PC-9 (cell line): Measurements from ENCODE around the gene NELL1. TPM values are rescaled to one million over a fixed set of nuclear protein-coding genes. Genes with fewer than 3 reads are reported as not detected.

ENCODE experiments used
- BruUV-seq: library from RNA; stranded (reverse); fragments of 400-500 nt; replicated peaks from 2 replicates; lab custom pipeline; 2021; lab: Mats Ljungman, UMichigan
- CTCF ChIA-PET: fragments of 300-600 bp; sonication (Branson Sonifier 250); formaldehyde crosslinking; loops from one replicate; lab custom pipeline; 2022; ENCODE audit warnings: antibody characterized with exemption; lab: Charles Lee
- POLR2A ChIA-PET: fragments of 300-600 bp; sonication (Branson Sonifier 250); formaldehyde crosslinking; loops from one replicate; lab custom pipeline; 2022; ENCODE audit warnings: antibody characterized with exemption; ENCODE audit not compliant: unreplicated experiment; lab: Charles Lee
- DNase-seq, 2 experiments: peaks; one replicate each; pipeline versions ENCODE4 v3.0.0 to v3.0.0-alpha.2; 2015 to 2022; ENCODE audit warnings: mixed read lengths in 1 of 2
- H2AFZ ChIP-seq: fragments of 200-600 bp; sonication (generic); 2 replicates; pipeline ENCODE4 v1.8.1; 2017; ENCODE audit warnings: antibody characterized with exemption
- H3F3A ChIP-seq: fragments of 200-600 bp; sonication (generic); 2 replicates; pipeline ENCODE4 v1.8.1; 2017; ENCODE audit warnings: antibody characterized with exemption, mild to moderate bottlenecking, low read depth; ENCODE audit not compliant: insufficient read depth
- H3K27ac ChIP-seq: fragments of 200-600 bp; sonication (generic); 2 replicates; pipeline ENCODE4 v1.6.1; 2016; ENCODE audit warnings: mixed run types
- H3K27me3 ChIP-seq: fragments of 200-600 bp; sonication (generic); 2 replicates; pipeline ENCODE4 v1.6.1; 2016; ENCODE audit warnings: low read depth, mixed run types; ENCODE audit not compliant: insufficient read depth
- H3K36me3 ChIP-seq: fragments of 200-600 bp; sonication (generic); 2 replicates; pipeline ENCODE4 v1.6.1; 2016; ENCODE audit warnings: low read depth, mixed run types
- H3K4me1 ChIP-seq: fragments of 200-600 bp; sonication (generic); replicated peaks from 2 replicates; pipeline ENCODE4 v1.6.1; 2016; ENCODE audit warnings: mixed run types; ENCODE audit not compliant: insufficient read depth
- H3K4me2 ChIP-seq: fragments of 200-600 bp; sonication (generic); 2 replicates; pipeline ENCODE4 v1.6.1; 2017; ENCODE audit warnings: mixed run types
- H3K4me3 ChIP-seq: fragments of 200-600 bp; sonication (generic); 2 replicates; pipeline ENCODE4 v1.6.1; 2016; ENCODE audit warnings: mixed run types
- H3K79me2 ChIP-seq: fragments of 200-600 bp; sonication (generic); 2 replicates; pipeline ENCODE4 v1.6.1; 2017; ENCODE audit warnings: low read depth, mixed run types
- H3K9me2 ChIP-seq: fragments of 200-600 bp; sonication (generic); 2 replicates; pipeline ENCODE4 v1.8.1; 2017; ENCODE audit warnings: mild to moderate bottlenecking; ENCODE audit not compliant: insufficient read depth
- H3K9me3 ChIP-seq: fragments of 200-600 bp; sonication (generic); 2 replicates; pipeline ENCODE4 v1.8.1; 2016; ENCODE audit warnings: low read depth; ENCODE audit not compliant: insufficient read depth
- H4K20me1 ChIP-seq: fragments of 200-600 bp; sonication (generic); 2 replicates; pipeline ENCODE4 v1.8.1; 2017; ENCODE audit not compliant: insufficient read depth
- CTCF ChIP-seq: fragments of 200-600 bp; sonication (generic); conservative IDR thresholded peaks from 2 replicates; pipeline ENCODE4 v1.6.1; 2017; ENCODE audit warnings: mixed run types, antibody characterized with exemption, mild to moderate bottlenecking, moderate library complexity
- EZH2 ChIP-seq: fragments of 200-600 bp; sonication (generic); IDR thresholded peaks from 2 replicates; pipeline ENCODE4 v1.8.0; 2017; ENCODE audit warnings: antibody characterized with exemption, low read depth
- intact Hi-C: fragments of 100-400 bp; cut with micrococcal nuclease; formaldehyde crosslinking; loops from one replicate; pipeline ENCODE4 v1.10.0; 2022; ENCODE audit not compliant: unreplicated experiment
- total RNA-seq: library from RNA; stranded (reverse); gene quantifications from 2 replicates; pipeline ENCODE4 v1.2.3, GENCODE V29; 2021

NELL1 gene
- total RNA-seq, 1 experiment from 2014 or later, result not detected

DNA sequence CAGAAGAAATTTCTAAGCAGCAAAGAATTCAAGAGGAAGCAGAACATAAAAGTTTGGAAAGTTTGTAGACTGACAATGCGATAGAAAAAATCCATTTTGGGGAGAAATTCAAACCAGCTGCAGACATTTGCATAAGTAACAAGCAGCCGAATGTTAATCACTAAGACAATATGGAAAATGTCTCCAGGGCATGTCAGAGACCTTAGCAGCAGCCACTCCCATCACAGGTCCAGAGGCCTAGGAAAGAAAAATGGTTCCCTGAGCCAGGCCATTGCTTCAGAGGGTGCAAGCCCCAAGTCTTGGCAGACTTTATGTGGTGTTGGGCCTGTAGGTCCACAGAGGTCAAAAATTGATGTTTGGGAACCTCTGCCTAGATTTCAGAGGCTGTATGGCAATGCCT is 155.4 kb downstream of the NELL1 start:
- H3K9me3 ChIP-seq, result no peaks in the 10 kb centered on the region
- no peaks in the 10 kb centered on the region for H3K4me1 ChIP-seq
- H4K20me1 ChIP-seq, result no peaks in the 10 kb centered on the region
- H3F3A ChIP-seq, result no peaks in the 10 kb centered on the region
- H3K27ac ChIP-seq, result no peak overlapping the region
- BruUV-seq, result no TSS peak
- POLR2A ChIA-PET, result no interaction called here
- H3K9me2 ChIP-seq, result no peaks in the 10 kb centered on the region
- H3K36me3 ChIP-seq, result no peaks in the 10 kb centered on the region
- no peak overlapping the region for H3K4me2 ChIP-seq
- TF ChIP-seq CTCF (no peak), EZH2 (no peak)
- no peaks in the 10 kb centered on the region for H3K27me3 ChIP-seq
- H3K4me3 ChIP-seq, result no peak overlapping the region
- no peak for DNase-seq
- intact Hi-C loops, result no loop called here
- no peak overlapping the region for H2AFZ ChIP-seq
- no peaks in the 10 kb centered on the region for H3K79me2 ChIP-seq
- CTCF ChIA-PET, result no interaction called here

- Histone ChIP-seq H3K27ac (no peak overlapping the region), H3K4me1 (no peaks in the 10 kb centered on the region), H4K20me1 (no peaks in the 10 kb centered on the region), H3K27me3 (no peaks in the 10 kb centered on the region), H3K36me3 (no peaks in the 10 kb centered on the region), H3K9me2 (no peaks in the 10 kb centered on the region; the same call in 1 of the 2 replicates), H2AFZ (no peak overlapping the region), H3K9me3 (no peaks in the 10 kb centered on the region), H3K4me3 (no peak overlapping the region), H3K4me2 (no peak overlapping the region), H3K79me2 (no peaks in the 10 kb centered on the region), H3F3A (no peaks in the 10 kb centered on the region)
- no TSS peak for BruUV-seq
- TF ChIP-seq EZH2, result no peak
- no peak for TF ChIP-seq CTCF
- ChIA-PET CTCF (no interaction called here), POLR2A (no interaction called here)
- no peak for DNase-seq
- intact Hi-C loops, result no loop called here
Measured at GRCh38 chr11:20835561-20835960, 166.2 kb downstream of the NELL1 start.

DNA sequence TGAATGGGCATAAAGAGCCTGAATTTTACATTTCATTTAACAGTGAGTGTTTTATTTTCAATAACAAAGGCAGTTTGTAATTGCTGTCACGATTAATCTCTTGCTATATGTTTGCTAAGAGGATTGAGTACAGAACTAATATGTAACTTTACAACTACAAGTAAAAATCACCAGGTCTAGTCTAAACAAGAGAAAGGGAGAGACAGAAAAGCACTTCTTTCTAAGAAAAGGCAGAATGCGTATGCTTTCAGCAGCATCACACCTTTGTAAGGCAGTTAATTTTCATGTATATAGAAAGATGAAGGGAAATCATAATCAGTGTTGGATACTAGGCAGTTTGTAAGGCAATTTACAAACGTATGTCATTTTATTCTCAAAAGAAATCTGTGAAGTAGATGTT is 169.8 kb downstream of the NELL1 start:
- BruUV-seq, result no TSS peak
- no peaks in the 10 kb centered on the region for H3K27me3 ChIP-seq

More for the DNA sequence above, 169.8 kb downstream of the NELL1 start:
- no peaks in the 10 kb centered on the region; the same call in 1 of the 2 replicates for H3K9me2 ChIP-seq
- H3K4me2 ChIP-seq, result no peak overlapping the region
- H4K20me1 ChIP-seq, result no peaks in the 10 kb centered on the region
- POLR2A ChIA-PET, result no interaction called here
- no peak overlapping the region for H2AFZ ChIP-seq
- no peaks in the 10 kb centered on the region for H3F3A ChIP-seq
- TF ChIP-seq EZH2 (no peak), CTCF (no peak)
- H3K79me2 ChIP-seq, result no peaks in the 10 kb centered on the region
- no peak for DNase-seq
- no peak overlapping the region for H3K4me3 ChIP-seq
- H3K4me1 ChIP-seq, result no peaks in the 10 kb centered on the region
- no peaks in the 10 kb centered on the region for H3K9me3 ChIP-seq
- intact Hi-C loops, result no loop called here
- no peak overlapping the region for H3K27ac ChIP-seq
- CTCF ChIA-PET, result no interaction called here
- H3K36me3 ChIP-seq, result no peaks in the 10 kb centered on the region
